ENCODE results near the gene TGFBR1.

Gene TGFBR1

DNA sequence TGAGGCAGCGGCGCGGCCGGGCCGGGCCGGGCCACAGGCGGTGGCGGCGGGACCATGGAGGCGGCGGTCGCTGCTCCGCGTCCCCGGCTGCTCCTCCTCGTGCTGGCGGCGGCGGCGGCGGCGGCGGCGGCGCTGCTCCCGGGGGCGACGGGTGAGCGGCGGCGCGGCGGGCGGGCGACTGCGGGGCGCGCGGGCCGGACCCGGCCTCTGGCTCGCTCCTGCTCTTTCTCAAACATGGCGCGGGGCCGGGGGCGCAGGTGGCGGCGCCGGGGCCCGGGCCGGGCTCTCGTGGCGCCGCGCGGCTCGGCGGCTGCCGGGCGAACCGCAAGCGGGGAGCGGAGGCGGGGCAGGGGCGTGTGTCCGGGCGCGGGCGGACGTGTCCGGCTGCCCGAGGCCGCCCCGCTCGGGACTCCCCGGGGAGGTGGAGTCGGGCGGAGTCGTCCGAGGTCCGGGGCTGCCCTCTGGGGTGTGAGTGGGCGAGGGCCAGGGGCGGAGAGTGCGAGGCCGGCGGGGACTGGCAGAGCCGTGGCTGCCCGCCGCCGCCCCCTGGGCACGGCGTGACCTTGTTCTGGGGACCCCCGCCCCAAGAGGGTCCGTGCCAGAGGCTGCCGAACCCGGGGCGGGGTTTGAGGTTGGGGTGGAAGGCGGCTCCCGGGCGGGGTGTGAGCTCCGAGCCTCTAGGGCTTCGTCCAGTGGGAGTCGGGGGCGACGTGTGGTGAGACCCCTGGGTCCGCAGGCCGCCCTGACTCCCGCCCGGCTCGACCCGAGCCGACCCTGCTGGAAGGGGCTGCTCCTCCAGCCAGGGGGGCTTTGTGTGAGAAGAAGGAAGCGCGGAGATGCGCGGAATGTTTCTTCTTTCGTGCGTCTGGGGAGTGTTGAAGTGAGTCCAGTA lies 485 bp downstream of the TGFBR1 start:
- in situ Hi-C loops (cut with MboI; ENCODE audit: low sequenced_read_pairs): no loop called here

DNA sequence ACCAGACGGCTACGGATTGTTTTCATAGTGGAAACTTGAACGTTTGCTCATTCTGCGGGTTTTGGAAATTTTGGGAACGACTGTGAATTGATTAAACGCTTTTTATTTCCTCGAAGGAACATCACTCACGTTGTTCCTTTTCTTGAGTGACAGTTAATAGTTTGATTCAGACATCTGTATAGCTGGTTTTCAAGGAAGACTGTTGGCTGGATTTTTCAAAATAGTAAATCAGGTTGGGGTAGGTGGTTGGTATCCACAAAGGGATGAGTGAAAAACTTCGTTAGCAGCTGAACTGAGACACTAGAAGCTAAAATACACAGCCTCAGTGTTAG lies 1.1 kb downstream of the TGFBR1 start:
- in situ Hi-C loops (cut with MboI; ENCODE audit: low sequenced_read_pairs): no loop called here

DNA sequence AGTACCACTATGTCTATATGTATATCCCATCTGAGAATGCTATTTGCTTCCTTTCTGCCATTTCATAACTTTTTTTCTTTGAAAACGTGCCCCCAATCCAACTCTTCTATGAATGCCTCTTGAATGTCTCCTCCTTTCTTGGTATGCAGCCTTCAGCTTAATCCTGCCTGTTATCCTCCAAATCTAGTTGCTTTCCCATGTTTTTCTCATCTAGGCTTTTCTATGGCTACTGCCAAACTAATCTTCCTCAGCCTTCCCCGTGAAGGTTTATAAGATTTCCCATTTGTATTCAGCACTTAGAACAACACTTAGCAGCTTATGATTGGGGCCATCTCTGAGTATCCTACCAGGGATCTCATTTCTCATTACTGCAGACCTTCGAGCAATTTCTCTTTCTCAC lies 2.5 kb downstream of the TGFBR1 start:
- in situ Hi-C loops (cut with MboI; ENCODE audit: low sequenced_read_pairs): no loop called here

DNA sequence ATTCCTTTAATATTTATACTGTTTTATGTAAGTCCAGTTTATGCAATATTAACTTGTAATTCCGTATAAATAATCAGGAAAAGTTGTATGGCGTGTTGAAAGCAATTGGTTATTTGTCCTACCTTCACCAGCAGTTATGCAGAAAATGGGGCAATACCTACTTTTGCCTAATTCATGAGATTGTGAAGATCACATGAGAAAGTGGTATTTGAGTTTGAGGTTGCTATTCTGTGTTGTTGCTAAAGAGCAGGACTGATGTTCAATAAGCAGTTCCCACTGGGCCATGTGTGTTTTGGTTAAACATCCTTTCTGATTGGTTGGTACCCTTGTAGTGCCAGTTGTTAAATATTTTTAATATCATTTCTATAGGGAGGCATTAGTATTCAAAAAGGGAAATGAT lies 3.2 kb downstream of the TGFBR1 start:
- in situ Hi-C loops (cut with MboI; ENCODE audit: low sequenced_read_pairs): no loop called here

DNA sequence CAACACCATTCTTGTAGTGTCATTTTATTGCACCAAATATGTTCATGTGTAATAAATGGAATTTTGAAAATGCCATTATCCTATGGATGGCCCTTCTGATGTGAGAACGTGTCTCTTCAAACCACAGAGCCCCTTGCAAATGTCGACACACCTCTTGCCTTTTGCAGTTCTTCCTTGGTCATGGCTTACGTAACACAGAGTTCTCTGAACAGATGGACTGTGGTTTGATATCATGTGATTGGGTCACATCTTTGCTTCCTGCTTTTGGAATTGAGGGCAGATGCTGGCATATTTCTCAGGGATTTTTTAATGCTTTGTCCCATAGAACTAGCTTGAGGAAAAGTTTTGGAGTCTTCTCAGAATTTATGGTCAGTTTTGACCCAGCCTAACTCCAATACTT lies 4.6 kb downstream of the TGFBR1 start:
- in situ Hi-C loops (cut with MboI; ENCODE audit: low sequenced_read_pairs): no loop called here

DNA sequence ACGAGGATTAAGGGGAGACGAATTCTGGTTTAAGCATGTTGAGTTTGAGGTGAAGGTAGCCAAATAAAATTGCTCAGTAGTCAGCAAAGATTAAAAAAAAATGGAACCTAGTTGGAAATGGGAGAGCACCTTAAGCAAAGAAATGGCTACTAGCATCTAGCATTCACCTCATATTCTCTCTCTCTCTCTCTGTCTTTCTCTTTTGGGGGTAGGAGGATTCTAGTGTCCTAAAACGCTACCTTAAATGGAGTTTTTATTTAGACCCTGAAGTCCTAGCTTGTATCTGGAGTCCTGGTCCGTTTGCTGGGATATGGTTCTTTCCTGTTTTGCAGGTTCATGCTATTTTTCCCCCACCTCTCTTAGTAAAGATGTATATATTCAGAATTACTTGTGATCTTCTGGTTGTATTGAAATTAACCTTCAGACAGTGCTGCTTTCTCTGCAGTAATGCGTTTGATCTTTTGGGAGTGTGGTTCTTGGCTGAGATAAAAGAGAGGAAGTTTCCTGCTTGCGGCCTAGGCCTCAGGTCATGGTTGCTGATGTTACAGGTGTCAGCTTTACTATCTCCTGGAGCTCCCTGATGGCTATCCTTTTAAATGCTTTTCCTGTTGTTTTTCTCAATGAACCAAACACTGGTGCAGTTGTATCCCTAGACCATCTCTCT lies 8.0 kb downstream of the TGFBR1 start:
- in situ Hi-C loops (cut with MboI; ENCODE audit: low sequenced_read_pairs): no loop called here

DNA sequence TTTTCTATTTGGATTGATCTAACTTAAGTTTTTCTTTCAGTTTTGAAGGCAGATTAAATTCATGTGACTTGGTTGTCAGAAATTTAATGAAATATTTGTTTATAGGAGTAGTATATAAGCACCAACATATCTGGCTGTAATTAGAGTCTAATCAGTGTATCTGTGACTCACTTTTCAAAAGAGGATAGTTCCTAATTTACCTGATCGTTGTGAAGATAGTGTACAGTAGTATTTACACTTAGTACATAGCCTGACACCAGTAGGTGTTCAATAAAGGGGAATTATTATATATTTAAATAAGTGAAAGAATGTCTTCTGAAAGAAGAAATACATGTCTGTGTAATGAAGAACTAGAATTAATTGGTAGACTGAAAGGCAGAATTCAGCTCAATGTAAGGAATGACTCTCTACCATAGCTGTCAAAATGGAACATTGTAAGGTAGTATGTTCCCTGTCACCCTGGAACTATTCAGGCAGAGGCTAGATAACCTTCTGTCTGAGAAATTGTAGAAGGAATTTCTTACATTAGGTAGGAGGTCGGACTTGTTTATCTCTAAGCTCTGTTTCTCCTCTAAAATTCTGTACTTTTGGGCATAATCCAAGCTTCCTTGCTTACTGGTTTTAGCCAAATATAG lies 8.6 kb downstream of the TGFBR1 start:
- in situ Hi-C loops (cut with MboI; ENCODE audit: low sequenced_read_pairs): no loop called here

DNA sequence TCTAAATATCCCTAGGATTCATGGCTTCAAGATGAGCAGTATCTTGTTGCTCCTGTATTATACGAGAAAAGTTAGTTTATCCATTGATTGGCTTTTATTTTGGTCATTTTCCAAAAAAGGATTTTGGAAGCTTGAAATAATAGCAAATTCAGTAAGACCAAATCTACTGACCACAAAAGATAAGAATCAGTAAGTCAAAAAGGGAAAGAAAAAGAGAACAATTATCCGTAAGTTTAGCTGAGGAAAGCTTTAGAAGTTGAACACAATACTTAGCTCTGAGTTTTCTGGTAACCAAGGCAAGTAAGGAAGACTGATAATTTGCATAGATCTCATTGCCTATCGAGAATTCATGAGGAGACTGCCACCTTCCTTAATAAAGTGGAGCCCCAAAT lies 9.1 kb downstream of the TGFBR1 start:
- in situ Hi-C loops (cut with MboI; ENCODE audit: low sequenced_read_pairs): no loop called here

DNA sequence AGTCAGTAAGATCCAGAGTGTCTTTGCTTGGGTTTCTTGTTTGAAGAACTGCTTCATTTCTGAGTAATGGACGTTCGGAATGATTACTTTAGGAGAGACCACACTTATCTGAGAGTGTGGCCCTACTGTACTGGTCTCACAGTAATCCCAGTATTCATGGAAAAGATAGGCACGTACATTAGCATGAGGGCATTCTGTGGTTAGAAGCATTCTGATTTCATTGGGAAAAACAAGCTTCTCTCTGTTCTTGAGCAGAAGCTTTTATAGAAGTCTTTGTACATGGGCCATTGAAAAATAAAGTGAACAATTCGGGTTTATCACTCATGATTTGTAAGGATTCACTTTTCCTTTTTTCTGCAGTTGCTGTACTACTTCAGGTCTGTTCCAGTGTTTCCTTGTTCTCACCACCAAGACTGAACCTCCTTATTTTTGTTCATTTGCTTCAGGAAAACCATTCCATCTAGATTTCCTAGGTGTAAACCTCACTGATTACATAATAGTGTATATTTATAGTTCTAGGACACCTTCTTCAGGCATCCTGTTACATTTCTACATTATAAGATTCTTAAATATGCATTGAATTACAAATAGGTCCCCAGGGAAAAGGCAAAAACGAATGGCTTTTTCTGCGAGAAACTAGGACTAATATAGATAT lies 10.1 kb downstream of the TGFBR1 start:
- in situ Hi-C loops (cut with MboI; ENCODE audit: low sequenced_read_pairs): no loop called here

DNA sequence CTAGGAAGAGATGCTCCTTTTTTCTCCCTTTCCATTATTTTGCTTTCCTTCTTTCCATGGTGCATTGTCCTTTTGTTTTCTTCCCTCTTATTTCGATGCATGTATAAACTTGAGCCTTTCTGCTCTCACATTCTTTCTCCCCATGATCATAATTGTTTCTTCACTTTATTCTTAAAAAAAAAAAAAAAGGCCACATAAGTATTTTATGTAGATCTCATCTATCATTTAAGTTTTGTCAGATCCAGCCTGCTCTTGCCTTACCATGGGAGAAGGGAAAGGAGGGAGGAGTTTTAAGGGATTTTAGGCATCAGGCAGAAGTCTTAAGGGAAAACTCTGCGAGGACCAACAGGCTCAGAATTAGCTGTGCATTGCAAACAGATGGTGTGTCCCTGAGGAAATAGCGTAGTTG lies 11.1 kb downstream of the TGFBR1 start:
- in situ Hi-C loops (cut with MboI; ENCODE audit: low sequenced_read_pairs): no loop called here

DNA sequence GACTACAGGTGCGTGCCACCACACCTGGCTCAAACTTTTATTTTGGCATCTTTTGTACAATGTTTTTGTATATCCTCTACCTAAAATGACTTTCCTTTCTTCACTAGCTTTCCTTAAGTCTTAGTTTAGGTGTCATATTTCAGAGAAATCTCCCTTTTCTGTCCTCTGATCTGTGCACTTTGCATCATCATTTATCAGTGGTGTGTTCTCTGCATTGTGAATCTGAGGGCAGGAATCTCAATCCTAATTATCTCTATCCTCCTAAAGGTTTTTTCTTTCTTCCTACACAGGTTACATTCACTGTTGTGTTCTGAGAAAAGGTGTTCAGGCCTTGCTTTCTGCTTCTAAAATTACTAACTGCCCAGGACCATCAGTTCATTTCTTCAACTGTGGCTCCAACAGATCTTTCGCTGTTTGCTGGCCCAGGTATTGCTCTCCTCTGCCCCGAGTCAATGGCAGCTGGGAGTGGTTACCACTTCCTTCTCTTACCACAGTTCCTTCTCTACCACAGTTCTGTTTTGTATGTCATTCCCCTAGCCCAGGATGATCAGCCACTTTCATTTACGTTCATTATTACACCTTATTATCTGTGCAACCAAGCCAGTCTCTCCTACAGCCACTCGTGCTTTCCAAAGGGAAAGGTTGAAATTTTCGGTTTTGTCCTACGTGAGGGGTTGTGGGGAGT lies 14.0 kb downstream of the TGFBR1 start:
- in situ Hi-C loops (cut with MboI; ENCODE audit: low sequenced_read_pairs): no loop called here

DNA sequence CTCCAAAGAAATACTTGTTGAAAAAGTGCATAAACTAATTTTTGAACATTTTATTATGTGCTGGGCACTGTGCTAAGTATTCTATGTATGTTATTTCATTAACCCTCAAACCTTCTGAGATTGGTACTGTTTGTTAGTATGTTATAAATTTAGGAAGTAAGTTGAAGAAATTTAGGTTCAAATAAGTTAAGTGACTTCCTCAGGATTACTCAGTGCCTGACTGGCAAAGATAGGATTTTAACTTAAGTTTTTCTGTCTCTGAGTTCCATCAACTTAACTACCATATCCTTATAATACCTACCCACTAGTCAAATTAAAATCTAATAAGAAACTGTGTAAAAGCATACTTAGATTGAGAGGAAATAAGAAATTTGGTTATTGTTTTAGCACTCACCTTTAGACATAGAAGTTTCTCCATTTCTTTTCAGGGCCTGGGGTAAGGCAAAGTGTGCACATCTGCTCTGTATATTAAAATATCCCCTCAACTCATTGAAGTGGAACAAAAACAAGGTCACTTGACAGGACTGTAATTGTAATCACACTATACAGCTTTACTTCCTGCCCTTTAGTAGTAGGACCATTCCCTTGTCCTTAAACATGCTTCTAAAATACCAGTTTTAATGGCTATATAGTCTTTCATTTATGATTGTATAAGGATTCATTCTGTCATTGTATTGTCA lies 15.2 kb downstream of the TGFBR1 start:
- in situ Hi-C loops (cut with MboI; ENCODE audit: low sequenced_read_pairs): no loop called here

DNA sequence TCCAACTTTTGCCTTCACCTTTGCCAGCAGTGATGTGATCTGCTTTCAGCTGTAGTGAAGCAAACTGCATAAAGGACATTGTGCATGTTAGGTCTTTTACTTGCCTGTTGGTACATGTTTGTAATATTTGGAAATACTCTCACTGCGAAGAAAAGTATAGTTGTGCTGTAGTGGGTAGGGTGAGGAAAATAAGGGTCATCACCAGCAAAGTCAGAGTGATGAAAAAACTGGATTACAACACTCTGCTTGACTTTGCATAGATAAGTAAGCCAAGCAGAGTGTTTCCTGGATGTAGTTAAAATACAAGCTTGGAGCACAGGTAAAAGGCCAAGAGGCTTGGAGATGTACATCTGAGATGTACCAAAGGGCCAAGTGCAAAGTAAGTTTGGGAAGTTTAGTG lies 16.7 kb downstream of the TGFBR1 start:
- in situ Hi-C loops (cut with MboI; ENCODE audit: low sequenced_read_pairs): no loop called here

DNA sequence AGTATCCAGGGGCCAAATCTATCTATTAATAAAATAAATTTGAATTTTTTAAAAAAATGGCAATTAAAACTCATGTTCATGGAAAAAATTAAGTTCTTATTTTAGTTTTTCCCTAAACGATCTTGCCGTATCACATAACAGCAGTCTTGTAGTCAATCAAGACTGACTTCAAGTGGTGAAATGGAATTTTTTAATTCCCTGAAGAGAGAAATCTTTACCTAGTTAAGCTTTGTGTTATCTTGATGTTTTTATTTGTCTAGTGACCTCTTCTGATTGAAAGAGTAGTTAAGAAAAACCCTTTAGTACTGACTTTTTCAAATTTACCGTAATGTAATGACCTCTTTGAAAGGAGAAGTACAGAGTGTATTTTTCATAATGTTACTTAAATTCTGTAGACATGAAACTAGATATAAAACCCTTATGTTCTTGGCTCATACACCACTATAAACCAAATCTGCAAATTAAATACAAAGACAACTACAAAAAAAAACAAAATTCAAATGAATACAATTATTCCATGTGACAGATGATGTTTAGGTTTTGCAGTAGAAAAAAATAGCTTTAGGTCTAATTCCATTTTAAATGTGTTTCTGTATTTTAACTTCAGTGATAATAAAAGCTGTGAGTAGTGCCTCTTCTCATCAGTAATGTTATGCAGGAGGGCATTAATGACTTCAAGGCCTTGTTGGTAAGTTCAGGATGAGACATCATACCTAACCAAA lies 19.8 kb downstream of the TGFBR1 start:
- in situ Hi-C loops (cut with MboI; ENCODE audit: low sequenced_read_pairs): no loop called here

DNA sequence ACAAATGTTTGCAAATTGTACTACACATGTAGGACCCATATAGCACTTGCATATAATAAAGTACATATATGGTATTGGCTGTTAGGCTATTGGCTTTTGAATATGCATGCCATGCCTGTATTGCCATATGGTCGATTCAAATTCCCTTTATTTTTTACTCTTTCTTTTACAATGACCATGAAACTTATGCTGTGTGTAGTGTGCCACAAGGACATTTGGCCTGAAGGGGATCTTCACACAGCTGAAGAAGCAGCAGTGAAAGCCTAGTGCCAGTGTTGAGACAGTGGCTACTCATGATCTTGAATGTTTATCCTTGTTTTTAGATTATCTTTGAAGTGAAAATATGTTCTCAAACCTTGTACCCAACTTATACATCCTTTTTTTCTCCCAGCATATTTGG lies 20.5 kb downstream of the TGFBR1 start:
- in situ Hi-C loops (cut with MboI; ENCODE audit: low sequenced_read_pairs): no loop called here

DNA sequence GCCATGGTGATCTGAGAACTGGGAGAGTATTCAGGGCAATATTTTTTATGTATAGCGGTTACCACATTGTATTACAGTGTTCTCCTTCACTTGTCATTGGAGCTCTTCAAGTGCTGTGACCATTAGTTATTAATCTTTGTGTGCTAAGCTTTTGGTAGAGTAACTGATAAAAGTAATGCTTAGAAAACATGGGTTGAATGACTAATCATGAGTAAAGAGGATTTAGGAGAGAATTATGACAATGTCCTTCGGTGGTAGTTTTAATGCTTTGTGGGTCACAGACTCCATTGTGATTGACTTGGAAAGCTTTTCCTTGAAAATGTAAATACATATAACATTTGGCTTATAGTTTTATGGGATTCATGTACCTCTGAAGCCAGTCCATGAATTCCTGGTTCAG lies 21.4 kb downstream of the TGFBR1 start:
- in situ Hi-C loops (cut with MboI; ENCODE audit: low sequenced_read_pairs): no loop called here

DNA sequence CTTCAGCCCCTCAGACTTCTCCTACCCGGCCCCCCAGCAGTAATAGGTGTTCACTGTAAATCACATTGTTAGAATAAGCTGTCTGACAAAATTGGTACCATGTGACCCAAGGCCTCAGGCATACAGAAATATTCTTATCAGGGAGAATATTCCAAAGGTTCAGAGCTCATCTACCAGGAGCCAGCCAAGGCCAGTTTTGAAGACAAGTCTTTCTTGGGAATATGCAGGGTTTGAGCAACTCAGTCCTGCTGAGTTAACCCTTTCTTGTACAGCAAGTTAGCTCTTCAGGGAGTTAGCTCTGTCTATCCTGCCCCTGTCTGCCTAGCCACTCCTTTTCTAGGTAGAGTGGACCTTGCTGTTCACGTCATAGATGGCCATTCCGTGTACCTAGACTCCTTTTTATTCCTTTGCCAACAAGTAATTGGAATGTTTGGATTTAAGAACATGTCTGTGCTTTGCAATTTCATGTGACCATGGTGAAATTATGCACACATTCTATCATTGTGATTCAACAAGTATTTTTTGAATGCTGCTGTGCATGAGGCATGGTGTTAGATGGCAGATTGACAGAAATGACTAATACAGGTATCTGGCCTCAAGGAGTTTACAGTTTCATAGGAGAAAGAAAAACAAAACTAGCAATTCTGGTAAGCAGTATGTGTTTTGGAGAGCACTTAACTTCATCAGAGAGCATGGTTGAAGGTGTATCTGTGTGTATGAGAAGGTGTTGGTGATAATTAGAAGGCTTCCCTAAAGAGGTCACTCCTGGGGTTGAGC lies 22.6 kb downstream of the TGFBR1 start:
- in situ Hi-C loops (cut with MboI; ENCODE audit: low sequenced_read_pairs): no loop called here

DNA sequence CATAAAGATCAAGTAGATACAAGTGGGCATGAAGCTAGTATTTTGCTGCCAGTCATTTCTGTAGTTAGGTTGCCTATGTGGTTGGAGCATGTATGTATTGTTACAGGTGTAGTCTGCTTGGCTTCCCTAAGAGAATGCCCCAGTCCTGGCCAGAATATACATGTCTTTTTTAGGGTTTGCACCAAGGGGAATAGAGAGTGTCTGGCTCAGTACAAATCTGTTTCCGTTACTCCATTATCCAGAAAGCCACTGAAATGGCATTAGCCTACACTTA lies 23.2 kb downstream of the TGFBR1 start:
- in situ Hi-C loops (cut with MboI; ENCODE audit: low sequenced_read_pairs): no loop called here

DNA sequence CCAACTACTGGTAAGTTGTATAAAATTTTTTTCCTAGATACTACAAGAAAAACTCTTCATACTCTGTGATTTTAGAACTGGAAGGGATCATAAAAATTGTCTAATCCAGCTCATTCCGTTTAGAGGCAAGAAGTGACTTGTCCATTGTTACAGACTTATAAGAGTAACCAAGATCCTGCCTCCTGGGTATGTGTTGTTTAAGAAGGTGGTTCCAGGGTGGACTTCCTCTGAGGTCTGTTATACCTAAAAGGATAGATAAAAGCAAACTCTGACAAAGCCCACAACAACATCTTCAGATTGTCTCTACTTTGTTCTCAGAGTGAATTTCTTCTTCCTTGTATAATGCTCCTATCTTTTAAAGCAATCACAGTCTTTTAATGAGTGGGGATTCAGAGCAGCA lies 24.2 kb downstream of the TGFBR1 start:
- in situ Hi-C loops (cut with MboI; ENCODE audit: low sequenced_read_pairs): no loop called here

Data from HL-60/S4 treated with phorbol 12-myristate 13-acetate at 8.2 ng/mL for 4 days and 3 days (cell line).